GM23338 (cell line): Measurements from ENCODE around the gene MUCL3.

ENCODE experiments used
- CREB1 ChIP-seq: fragments of 250-450 bp; sonication (Bioruptor Pico); IDR thresholded peaks from 2 replicates; pipeline ENCODE4 v1.5.0; 2020; ENCODE audit warnings: low read depth, mild to moderate bottlenecking, moderate library complexity
- ETS1 ChIP-seq: IDR thresholded peaks from 2 replicates; pipeline ENCODE4 v1.6.1; 2016; ENCODE audit warnings: antibody characterized with exemption
- EZH2 ChIP-seq: fragments of 200-600 bp; sonication (generic); IDR thresholded peaks from one replicate; pipeline ENCODE4 v1.8.0; 2017; ENCODE audit warnings: antibody characterized with exemption, mild to moderate bottlenecking, low read depth; ENCODE audit not compliant: unreplicated experiment
- EZH2phosphoT487 ChIP-seq: fragments of 200-600 bp; sonication (generic); IDR thresholded peaks from one replicate; pipeline ENCODE4 v1.8.1; 2018; ENCODE audit warnings: antibody characterized with exemption; ENCODE audit not compliant: unreplicated experiment
- JUNB ChIP-seq: IDR thresholded peaks from one replicate; pipeline ENCODE4 v1.6.1; 2016; ENCODE audit warnings: antibody characterized with exemption; ENCODE audit not compliant: unreplicated experiment
- NANOG ChIP-seq: IDR thresholded peaks from 2 replicates; pipeline ENCODE4 v1.6.1; 2016; ENCODE audit warnings: antibody characterized with exemption, borderline replicate concordance
- POLR2AphosphoS5 ChIP-seq: IDR thresholded peaks from 2 replicates; pipeline ENCODE4 v1.6.1; 2016; ENCODE audit warnings: antibody characterized with exemption, low read depth
- REST ChIP-seq: IDR thresholded peaks from one replicate; pipeline ENCODE4 v1.6.1; 2018; ENCODE audit warnings: antibody characterized with exemption; ENCODE audit not compliant: unreplicated experiment
- STAT1 ChIP-seq: IDR thresholded peaks from one replicate; pipeline ENCODE4 v1.6.1; 2016; ENCODE audit warnings: antibody characterized with exemption; ENCODE audit not compliant: unreplicated experiment
- TF ChIP-seq, protein P1 (sequence below), 2 experiments: fragments of 200-600 bp in 1 of 2; sonication (generic) in 1 of 2; conservative IDR thresholded peaks; 2 replicates each; pipeline versions ENCODE4 v1.5.1 to v1.6.1; 2016 to 2017; ENCODE audit warnings: antibody characterized with exemption in 2 of 2, low read depth in 2 of 2, mild to moderate bottlenecking in 2 of 2, moderate library complexity in 1 of 2

DNA sequence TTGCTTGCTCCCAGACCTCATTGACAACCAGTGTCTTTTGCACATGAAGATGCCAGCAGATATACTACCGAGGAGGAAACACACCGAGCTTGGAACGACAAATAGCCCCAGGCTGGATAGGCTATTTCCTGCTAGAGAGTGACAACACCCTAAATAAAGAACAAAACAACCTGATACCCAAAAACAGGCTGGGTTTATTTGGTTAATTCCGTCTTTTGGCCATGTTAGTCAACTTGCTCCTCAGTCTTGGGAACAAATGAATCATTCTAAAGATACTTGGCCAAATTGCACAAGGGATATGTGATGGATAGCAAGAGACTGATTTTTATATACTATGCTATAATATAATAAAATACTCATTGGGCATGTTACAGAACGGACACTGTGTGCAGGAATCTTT lies 58.0 kb downstream of the MUCL3 start:
- TF ChIP-seq, protein P1, sequence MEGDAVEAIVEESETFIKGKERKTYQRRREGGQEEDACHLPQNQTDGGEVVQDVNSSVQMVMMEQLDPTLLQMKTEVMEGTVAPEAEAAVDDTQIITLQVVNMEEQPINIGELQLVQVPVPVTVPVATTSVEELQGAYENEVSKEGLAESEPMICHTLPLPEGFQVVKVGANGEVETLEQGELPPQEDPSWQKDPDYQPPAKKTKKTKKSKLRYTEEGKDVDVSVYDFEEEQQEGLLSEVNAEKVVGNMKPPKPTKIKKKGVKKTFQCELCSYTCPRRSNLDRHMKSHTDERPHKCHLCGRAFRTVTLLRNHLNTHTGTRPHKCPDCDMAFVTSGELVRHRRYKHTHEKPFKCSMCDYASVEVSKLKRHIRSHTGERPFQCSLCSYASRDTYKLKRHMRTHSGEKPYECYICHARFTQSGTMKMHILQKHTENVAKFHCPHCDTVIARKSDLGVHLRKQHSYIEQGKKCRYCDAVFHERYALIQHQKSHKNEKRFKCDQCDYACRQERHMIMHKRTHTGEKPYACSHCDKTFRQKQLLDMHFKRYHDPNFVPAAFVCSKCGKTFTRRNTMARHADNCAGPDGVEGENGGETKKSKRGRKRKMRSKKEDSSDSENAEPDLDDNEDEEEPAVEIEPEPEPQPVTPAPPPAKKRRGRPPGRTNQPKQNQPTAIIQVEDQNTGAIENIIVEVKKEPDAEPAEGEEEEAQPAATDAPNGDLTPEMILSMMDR (conservative IDR thresholded peaks at IDR 0.05; ENCODE audit: low read depth in 2 of 2): no peak
- no peak for TF ChIP-seq REST
- TF ChIP-seq POLR2AphosphoS5: no peak
- no peak for TF ChIP-seq JUNB
- TF ChIP-seq EZH2: no peak
- no peak for TF ChIP-seq STAT1
- no peak for TF ChIP-seq NANOG
- no peak for TF ChIP-seq EZH2phosphoT487
- TF ChIP-seq ETS1: no peak
- TF ChIP-seq CREB1 (CRISPR knock-in tag): no peak
